A549 (cell line): ENCODE data around the gene PPP1R9B. TPM values are rescaled to one million over a fixed set of nuclear protein-coding genes. Genes with fewer than 3 reads are reported as not detected.

Experiments
- ATAC-seq, 2 experiments: fragments of 200-7000 bp in 1 of 2; fragments of >200 bp in 1 of 2; cut with Nextera tagmentation in 1 of 2; cut with Tn5 transposase in 1 of 2; 3 replicates each; pipeline versions ENCODE4 v1.8.0 to v1.9.1; 2018 to 2020; ENCODE audit warnings: mild to moderate bottlenecking in 1 of 2, moderate library complexity in 1 of 2
- CTCF ChIA-PET: fragments of 300-600 bp; sonication (Branson Sonifier 250); formaldehyde crosslinking; extraction: SDS; loops from one replicate; lab custom pipeline; 2021; ENCODE audit warnings: antibody characterized with exemption, inconsistent platforms; lab: Yijun Ruan, JAX
- POLR2A ChIA-PET: fragments of 350-600 bp; formaldehyde crosslinking; extraction: SDS; loops from one replicate; lab custom pipeline; 2021; ENCODE audit warnings: antibody characterized with exemption, inconsistent platforms; lab: Yijun Ruan, JAX
- DNase-seq, 2 experiments: peaks; one replicate each; pipeline versions ENCODE4 v3.0.0 to v3.0.0-alpha.2; 2011 to 2016; ENCODE audit warnings: low read depth in 1 of 2, low spot score in 1 of 2
- FAIRE-seq: peaks from 2 replicates; lab custom pipeline; 2011; peaks lifted over from hg19 to GRCh38; lab: Jason Lieb, UNC
- H3K27ac ChIP-seq, 2 experiments: fragments of >200 bp; sonication (Bioruptor Twin); formaldehyde crosslinking; 3 replicates each; pipeline ENCODE4 v1.5.1; 2016 to 2017
- H3K4me1 ChIP-seq: fragments of >200 bp; sonication (Bioruptor Twin); formaldehyde crosslinking; 3 replicates; pipeline ENCODE4 v1.6.1; 2016
- H3K4me2 ChIP-seq: fragments of >200 bp; sonication (Bioruptor Twin); formaldehyde crosslinking; 3 replicates; pipeline ENCODE4 v1.6.1; 2016
- H3K4me3 ChIP-seq: fragments of >200 bp; sonication (Bioruptor Twin); formaldehyde crosslinking; 3 replicates; pipeline ENCODE4 v1.5.1; 2016
- H3K9me3 ChIP-seq: fragments of >200 bp; sonication (Bioruptor Twin); formaldehyde crosslinking; 3 replicates; pipeline ENCODE4 v1.6.1; 2016
- BCL3 ChIP-seq: fragments of >200 bp; sonication (Bioruptor Twin); formaldehyde crosslinking; IDR thresholded peaks from 3 replicates; pipeline ENCODE4 v1.6.1; 2016
- CBX2 ChIP-seq: fragments of 200-600 bp; sonication (generic); IDR thresholded peaks from 2 replicates; pipeline ENCODE4 v1.6.1; 2016; ENCODE audit warnings: low read depth, mild to moderate bottlenecking, borderline replicate concordance
- ESRRA ChIP-seq: fragments of 150-350 bp; IDR thresholded peaks from 2 replicates; pipeline ENCODE4 v1.6.1; 2014; ENCODE audit warnings: mild to moderate bottlenecking, low read length, borderline replicate concordance
- HOXB5 ChIP-seq: fragments of 250-450 bp; sonication (Bioruptor Pico); IDR thresholded peaks from 2 replicates; pipeline ENCODE4 v1.5.0; 2020; ENCODE audit warnings: mild to moderate bottlenecking, moderate library complexity
- KDM1A ChIP-seq: fragments of 200-600 bp; sonication (generic); IDR thresholded peaks from 2 replicates; pipeline ENCODE4 v1.6.1; 2016; ENCODE audit warnings: low read depth, mild to moderate bottlenecking
- MAX ChIP-seq: IDR thresholded peaks from 2 replicates; pipeline ENCODE4 v1.6.1; 2012
- NPAS2 ChIP-seq: fragments of 250-450 bp; sonication (Bioruptor Pico); IDR thresholded peaks from 2 replicates; pipeline ENCODE4 v1.8.0; 2022; ENCODE audit warnings: mild to moderate bottlenecking, moderate library complexity, borderline replicate concordance
- RAD21 ChIP-seq, 2 experiments: fragments of >200 bp in 1 of 2; sonication (Bioruptor Twin) in 1 of 2; formaldehyde crosslinking in 1 of 2; IDR thresholded peaks in 1 of 2; conservative IDR thresholded peaks in 1 of 2; 2 replicates in 1 of 2; 3 replicates in 1 of 2; pipeline ENCODE4 v1.6.1; 2012 to 2018; ENCODE audit warnings: inconsistent platforms in 1 of 2
- RCOR1 ChIP-seq: fragments of 150-350 bp; IDR thresholded peaks from 2 replicates; pipeline ENCODE4 v1.6.1; 2014; ENCODE audit warnings: antibody characterized with exemption, low read length, low read depth
- SMC3 ChIP-seq: fragments of >200 bp; sonication (Bioruptor Twin); formaldehyde crosslinking; IDR thresholded peaks from 3 replicates; pipeline ENCODE4 v1.6.1; 2018; ENCODE audit warnings: inconsistent platforms
- TP53 ChIP-seq: fragments of 250-450 bp; sonication (Bioruptor Pico); IDR thresholded peaks from 2 replicates; pipeline ENCODE4 v1.5.0; 2021; ENCODE audit warnings: mild to moderate bottlenecking, moderate library complexity
- ZNF302 ChIP-seq: fragments of 250-450 bp; sonication (Bioruptor Pico); IDR thresholded peaks from 2 replicates; pipeline ENCODE4 v1.9.0; 2021; ENCODE audit warnings: inconsistent platforms, mild to moderate bottlenecking, moderate library complexity
- WGBS: methylation state at CpG from one replicate; pipeline ENCODE4 v1.1.6; 2017; ENCODE audit errors: missing lambda C conversion rate; 5-methylcytosine and 5-hydroxymethylcytosine counted together
- polyA plus RNA-seq, 4 experiments: library from polyadenylated mRNA; depleted of rRNA in 3 of 4; stranded (reverse); fragments of >200 nt; fragmentation: RNase III in 1 of 4; extraction: RNeasy Plus Mini Kit Qiagen cat#74134 plus additional on column Dnase treatment in 1 of 4; gene quantifications; 2 replicates in 3 of 4; 3 replicates in 1 of 4; pipeline ENCODE4 v1.2.3, GENCODE V29; 2011 to 2017
- TF ChIP-seq, protein P1 (sequence below): fragments of 150-350 bp; IDR thresholded peaks from 2 replicates; pipeline ENCODE4 v1.6.1; 2014; ENCODE audit warnings: low read depth, mild to moderate bottlenecking, low read length
- TF ChIP-seq, protein P2 (sequence below): fragments of 200-600 bp; sonication (generic); IDR thresholded peaks from 2 replicates; pipeline ENCODE4 v1.6.1; 2016; ENCODE audit warnings: antibody characterized with exemption, mild to moderate bottlenecking, moderate library complexity
- TF ChIP-seq, protein P3 (sequence below): fragments of >200 bp; sonication (Bioruptor Twin); formaldehyde crosslinking; IDR thresholded peaks from 3 replicates; pipeline ENCODE4 v1.5.1; 2016

The PPP1R9B gene
- polyA plus RNA-seq, 2 of the 4 experiments (the other 2 are of a cell fraction), result 22.0 to 40.6 TPM

- TF ChIP-seq BCL3 (no peak), CBX2 (no peak), NPAS2 (CRISPR knock-in tag) (no peak), HOXB5 (CRISPR knock-in tag) (no peak)
- TF ChIP-seq, protein P1, sequence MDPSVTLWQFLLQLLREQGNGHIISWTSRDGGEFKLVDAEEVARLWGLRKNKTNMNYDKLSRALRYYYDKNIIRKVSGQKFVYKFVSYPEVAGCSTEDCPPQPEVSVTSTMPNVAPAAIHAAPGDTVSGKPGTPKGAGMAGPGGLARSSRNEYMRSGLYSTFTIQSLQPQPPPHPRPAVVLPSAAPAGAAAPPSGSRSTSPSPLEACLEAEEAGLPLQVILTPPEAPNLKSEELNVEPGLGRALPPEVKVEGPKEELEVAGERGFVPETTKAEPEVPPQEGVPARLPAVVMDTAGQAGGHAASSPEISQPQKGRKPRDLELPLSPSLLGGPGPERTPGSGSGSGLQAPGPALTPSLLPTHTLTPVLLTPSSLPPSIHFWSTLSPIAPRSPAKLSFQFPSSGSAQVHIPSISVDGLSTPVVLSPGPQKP, result no peak
- TF ChIP-seq, protein P2, sequence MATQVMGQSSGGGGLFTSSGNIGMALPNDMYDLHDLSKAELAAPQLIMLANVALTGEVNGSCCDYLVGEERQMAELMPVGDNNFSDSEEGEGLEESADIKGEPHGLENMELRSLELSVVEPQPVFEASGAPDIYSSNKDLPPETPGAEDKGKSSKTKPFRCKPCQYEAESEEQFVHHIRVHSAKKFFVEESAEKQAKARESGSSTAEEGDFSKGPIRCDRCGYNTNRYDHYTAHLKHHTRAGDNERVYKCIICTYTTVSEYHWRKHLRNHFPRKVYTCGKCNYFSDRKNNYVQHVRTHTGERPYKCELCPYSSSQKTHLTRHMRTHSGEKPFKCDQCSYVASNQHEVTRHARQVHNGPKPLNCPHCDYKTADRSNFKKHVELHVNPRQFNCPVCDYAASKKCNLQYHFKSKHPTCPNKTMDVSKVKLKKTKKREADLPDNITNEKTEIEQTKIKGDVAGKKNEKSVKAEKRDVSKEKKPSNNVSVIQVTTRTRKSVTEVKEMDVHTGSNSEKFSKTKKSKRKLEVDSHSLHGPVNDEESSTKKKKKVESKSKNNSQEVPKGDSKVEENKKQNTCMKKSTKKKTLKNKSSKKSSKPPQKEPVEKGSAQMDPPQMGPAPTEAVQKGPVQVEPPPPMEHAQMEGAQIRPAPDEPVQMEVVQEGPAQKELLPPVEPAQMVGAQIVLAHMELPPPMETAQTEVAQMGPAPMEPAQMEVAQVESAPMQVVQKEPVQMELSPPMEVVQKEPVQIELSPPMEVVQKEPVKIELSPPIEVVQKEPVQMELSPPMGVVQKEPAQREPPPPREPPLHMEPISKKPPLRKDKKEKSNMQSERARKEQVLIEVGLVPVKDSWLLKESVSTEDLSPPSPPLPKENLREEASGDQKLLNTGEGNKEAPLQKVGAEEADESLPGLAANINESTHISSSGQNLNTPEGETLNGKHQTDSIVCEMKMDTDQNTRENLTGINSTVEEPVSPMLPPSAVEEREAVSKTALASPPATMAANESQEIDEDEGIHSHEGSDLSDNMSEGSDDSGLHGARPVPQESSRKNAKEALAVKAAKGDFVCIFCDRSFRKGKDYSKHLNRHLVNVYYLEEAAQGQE, result no peak
- TF ChIP-seq, all 56 proteins: peak for 0
These were observed 48.8 kb upstream of the PPP1R9B start (continued) for GRCh38 chr17:50199211-50199802.

GRCh38 chr17:50198026-50198669 is 47.7 kb upstream of the PPP1R9B start:
- Histone ChIP-seq H3K4me2 (peak overlapping the region; percentile 88), H3K27ac (peak overlapping the region; percentile 51 to 77; a peak in 5 of 6 replicates), H3K9me3 (no peaks in the 10 kb centered on the region), H3K4me1 (peaks cover 44% of the 10 kb centered on the region), H3K4me3 (no peak overlapping the region)
- 13% methylated on average over 7 of the region's 7 CpGs for WGBS
- TF ChIP-seq TP53 (CRISPR knock-in tag) (no peak), ZNF302 (CRISPR knock-in tag) (no peak), RAD21 (conservative IDR thresholded peaks at IDR 0.05 in 1 of 2, IDR thresholded peaks at IDR 0.05 in 1 of 2) (peak; percentile 84 to 89), HOXB5 (CRISPR knock-in tag) (no peak), ESRRA (0 out of 2 replicates have a peak, but pooled peaks have one; percentile 27), MAX (0 out of 2 replicates have a peak, but pooled peaks have one; percentile 16), KDM1A (no peak), SMC3 (peak; percentile 97), RCOR1 (peak; percentile 23; the same call in 1 of the 2 replicates)
- TF ChIP-seq, protein P3, sequence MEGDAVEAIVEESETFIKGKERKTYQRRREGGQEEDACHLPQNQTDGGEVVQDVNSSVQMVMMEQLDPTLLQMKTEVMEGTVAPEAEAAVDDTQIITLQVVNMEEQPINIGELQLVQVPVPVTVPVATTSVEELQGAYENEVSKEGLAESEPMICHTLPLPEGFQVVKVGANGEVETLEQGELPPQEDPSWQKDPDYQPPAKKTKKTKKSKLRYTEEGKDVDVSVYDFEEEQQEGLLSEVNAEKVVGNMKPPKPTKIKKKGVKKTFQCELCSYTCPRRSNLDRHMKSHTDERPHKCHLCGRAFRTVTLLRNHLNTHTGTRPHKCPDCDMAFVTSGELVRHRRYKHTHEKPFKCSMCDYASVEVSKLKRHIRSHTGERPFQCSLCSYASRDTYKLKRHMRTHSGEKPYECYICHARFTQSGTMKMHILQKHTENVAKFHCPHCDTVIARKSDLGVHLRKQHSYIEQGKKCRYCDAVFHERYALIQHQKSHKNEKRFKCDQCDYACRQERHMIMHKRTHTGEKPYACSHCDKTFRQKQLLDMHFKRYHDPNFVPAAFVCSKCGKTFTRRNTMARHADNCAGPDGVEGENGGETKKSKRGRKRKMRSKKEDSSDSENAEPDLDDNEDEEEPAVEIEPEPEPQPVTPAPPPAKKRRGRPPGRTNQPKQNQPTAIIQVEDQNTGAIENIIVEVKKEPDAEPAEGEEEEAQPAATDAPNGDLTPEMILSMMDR, result peak; percentile 93
- FAIRE-seq, result peak; percentile 94
- ATAC-seq, result peak; percentile 14 to 30; a peak in 3 of 6 replicates
- peak; percentile 84 to 86 for DNase-seq
- POLR2A ChIA-PET, result interaction anchor here (1.0 kb wide), 1 partner anchor 21 kb away, joined by 3 read pairs; no protein-coding TSS in a partner anchor
- CTCF ChIA-PET, result interaction anchor here (0.6 to 22.0 kb wide), 35 partner anchors 9 to 123 kb away, joined by 3 to 817 read pairs (median 3); partner anchors contain the start of genes PPP1R9B, SGCA and TMEM92
